ENCODE results near the gene RGS19.

DNA sequence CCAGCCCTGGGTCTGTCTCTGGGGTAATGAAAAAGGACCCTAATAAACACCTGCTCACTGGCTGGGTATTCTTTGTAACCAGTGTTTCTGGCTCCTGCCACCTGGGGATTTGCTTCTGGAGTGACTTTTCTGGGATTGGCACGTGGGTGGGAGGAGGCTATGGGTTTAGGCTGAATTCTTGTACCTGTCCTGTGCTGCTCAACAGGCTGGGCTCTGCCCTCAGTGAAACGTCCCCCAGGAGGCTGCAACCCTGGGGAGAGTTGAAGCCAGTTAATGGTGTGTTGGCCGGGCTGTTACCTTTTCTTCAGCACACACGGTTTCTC is 21.2 kb upstream of the RGS19 start:
- TF ChIP-seq, protein P1, sequence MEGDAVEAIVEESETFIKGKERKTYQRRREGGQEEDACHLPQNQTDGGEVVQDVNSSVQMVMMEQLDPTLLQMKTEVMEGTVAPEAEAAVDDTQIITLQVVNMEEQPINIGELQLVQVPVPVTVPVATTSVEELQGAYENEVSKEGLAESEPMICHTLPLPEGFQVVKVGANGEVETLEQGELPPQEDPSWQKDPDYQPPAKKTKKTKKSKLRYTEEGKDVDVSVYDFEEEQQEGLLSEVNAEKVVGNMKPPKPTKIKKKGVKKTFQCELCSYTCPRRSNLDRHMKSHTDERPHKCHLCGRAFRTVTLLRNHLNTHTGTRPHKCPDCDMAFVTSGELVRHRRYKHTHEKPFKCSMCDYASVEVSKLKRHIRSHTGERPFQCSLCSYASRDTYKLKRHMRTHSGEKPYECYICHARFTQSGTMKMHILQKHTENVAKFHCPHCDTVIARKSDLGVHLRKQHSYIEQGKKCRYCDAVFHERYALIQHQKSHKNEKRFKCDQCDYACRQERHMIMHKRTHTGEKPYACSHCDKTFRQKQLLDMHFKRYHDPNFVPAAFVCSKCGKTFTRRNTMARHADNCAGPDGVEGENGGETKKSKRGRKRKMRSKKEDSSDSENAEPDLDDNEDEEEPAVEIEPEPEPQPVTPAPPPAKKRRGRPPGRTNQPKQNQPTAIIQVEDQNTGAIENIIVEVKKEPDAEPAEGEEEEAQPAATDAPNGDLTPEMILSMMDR (IDR thresholded peaks at IDR 0.05): no peak
- no peak for TF ChIP-seq POLR2A (IDR thresholded peaks at IDR 0.05)
